HFF-Myc (cell line): ENCODE data around the gene TEN1.
A peak's percentile ranks its signal among the peaks of the same experiment; 100 is the strongest.

Experiments
- DNase-seq: peaks from one replicate; pipeline ENCODE4 v3.0.0-alpha.2; 2011; ENCODE audit warnings: low read depth; ENCODE audit errors: extremely low read depth
- H3K4me3 ChIP-seq: replicated peaks from 2 replicates; pipeline ENCODE4 v1.5.1; 2011; ENCODE audit warnings: low read depth, mild to moderate bottlenecking, control low read depth, low read length
- TF ChIP-seq, protein P1 (sequence below): IDR thresholded peaks from 2 replicates; pipeline ENCODE4 v1.5.1; 2012; ENCODE audit warnings: mild to moderate bottlenecking, low read depth, low read length, control low read depth; ENCODE audit errors: missing control alignments

The TEN1 gene, protein sequence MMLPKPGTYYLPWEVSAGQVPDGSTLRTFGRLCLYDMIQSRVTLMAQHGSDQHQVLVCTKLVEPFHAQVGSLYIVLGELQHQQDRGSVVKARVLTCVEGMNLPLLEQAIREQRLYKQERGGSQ

DNA sequence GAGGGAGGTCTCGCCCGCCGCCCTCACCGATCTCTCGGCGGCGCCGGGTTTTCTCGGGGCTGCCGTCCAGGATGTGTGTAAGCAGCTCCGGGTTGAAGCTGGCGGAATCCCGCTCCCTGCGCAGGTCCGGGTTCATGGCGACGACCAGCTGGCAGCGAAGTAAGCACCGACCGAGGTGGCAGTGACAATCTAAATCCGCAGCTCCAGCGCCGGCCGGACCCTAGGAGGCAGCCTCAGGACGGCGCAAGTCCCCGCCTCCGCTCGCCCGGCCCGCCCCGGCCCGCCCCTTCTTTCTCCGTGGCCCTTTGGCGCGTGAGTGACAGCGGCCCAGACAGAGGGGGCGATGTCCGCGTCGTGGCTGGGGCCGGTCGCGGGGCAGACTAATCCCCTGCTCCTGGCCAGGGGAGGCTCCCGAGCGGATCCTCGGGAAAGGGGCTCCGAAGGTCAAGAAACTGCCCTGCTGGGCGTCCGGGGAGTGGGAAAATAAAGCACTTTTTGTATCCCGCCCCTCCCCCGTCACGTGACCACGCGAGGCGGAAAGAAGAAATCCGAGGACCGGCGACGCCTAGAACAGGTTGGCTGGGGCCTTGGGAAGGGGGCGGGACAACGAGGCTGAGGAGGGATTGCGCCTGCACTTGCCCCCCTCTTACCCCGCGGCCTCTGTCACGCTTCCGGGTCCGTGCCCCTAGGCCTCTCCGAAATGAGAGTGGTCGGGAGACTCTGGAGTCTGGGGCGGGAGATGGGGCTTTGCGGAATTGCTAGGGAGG is at the start of gene TEN1, which contains the start of gene ACOX1:
TSS of gene TEN1 (plus strand) at position 303 of the 767 bp plus-strand sequence. CDS start 6,953 bp downstream, outside the sequence.
TSS of gene ACOX1 (minus strand) at position 229 of the 767 bp plus-strand sequence. CDS start at position 136, 93 bp downstream.
- peak; percentile 89 for DNase-seq
- peak within 1 kb of the TSS; percentile 80 for H3K4me3 ChIP-seq
- TF ChIP-seq, protein P1, sequence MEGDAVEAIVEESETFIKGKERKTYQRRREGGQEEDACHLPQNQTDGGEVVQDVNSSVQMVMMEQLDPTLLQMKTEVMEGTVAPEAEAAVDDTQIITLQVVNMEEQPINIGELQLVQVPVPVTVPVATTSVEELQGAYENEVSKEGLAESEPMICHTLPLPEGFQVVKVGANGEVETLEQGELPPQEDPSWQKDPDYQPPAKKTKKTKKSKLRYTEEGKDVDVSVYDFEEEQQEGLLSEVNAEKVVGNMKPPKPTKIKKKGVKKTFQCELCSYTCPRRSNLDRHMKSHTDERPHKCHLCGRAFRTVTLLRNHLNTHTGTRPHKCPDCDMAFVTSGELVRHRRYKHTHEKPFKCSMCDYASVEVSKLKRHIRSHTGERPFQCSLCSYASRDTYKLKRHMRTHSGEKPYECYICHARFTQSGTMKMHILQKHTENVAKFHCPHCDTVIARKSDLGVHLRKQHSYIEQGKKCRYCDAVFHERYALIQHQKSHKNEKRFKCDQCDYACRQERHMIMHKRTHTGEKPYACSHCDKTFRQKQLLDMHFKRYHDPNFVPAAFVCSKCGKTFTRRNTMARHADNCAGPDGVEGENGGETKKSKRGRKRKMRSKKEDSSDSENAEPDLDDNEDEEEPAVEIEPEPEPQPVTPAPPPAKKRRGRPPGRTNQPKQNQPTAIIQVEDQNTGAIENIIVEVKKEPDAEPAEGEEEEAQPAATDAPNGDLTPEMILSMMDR, result no peak

DNA sequence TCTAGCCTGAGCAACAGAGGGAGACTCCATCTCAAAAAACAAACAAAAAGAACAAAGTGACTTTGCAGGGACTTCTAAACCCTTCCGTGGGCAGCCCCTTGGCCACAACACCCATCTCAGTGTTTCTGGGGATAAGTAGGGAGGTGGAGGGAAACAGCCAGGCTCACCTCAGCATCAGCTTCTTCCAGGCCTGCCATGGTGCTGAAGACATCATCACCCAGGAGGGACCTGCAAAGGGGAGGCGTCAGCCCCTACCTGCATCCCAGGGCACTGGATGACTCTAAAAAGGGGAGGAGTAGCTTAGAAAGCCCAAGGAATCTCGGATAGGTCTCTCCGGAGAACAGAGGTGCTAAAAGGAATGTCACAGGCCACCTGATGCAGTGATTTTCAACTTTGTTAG is 48.0 kb upstream of the TEN1 start:
- TF ChIP-seq, protein P1, result no peak
- H3K4me3 ChIP-seq, result no peak overlapping the region
- DNase-seq, result no peak

DNA sequence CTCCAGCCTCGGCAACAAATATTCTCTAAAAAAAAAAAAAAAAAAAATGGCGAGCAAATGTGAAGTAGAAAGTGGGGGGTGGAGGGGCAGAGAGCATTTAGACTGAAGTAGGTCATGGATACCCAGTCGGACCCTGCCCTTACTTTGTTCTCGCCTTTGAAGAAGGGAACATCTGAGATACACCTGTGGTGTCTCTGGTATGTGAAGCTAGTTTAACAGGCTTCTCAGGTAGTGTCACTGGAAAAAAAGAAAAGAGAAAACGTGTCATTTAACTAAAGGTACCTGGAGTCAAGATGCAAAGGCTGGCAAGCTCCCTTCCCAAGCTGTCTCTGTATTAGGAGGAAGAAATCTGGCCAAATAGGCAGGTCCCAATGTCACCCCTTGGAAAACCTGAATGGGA is 46.2 kb upstream of the TEN1 start:
- no peak overlapping the region for H3K4me3 ChIP-seq
- DNase-seq, result no peak
- TF ChIP-seq, protein P1, result no peak

DNA sequence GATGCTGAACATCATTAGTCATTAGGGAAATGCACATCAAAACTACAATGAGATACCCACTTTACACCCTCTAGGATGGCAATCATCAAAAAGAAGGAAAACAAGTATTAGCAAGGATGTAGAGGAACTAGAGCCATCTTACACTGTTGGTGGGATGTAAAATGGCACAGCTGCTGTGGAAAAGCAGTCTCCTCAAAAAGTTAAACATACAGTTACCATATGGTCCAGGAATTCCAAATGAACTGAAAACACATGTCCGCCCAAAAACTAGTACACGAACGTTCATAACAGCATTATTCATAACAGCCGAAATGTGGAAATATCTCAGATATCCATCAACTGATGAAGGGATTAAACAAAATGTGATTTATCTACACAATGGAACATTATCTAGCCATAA is 45.2 kb upstream of the TEN1 start:
- DNase-seq, result no peak
- TF ChIP-seq, protein P1, result no peak
- no peak overlapping the region for H3K4me3 ChIP-seq

DNA sequence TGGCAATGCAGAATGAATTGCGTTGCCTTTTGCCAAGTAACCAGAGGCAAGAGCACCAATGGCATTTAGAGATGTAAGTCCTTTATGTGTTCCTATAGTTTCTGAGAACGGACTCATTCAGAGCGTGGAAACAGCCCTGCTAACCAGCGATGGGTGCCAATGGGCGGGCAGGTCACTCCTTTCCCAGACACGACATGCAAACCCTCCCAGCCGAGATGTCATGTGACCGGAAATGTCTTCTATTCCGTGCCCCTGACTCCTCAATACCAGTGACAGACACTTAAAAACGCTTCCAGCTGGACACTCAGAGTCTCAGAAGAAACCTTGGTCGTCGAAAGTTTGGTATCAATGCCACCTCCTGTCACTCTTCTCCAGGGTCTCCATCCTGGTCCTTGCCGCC is 41.4 kb upstream of the TEN1 start:
- no peak overlapping the region for H3K4me3 ChIP-seq
- TF ChIP-seq, protein P1, result no peak

DNA sequence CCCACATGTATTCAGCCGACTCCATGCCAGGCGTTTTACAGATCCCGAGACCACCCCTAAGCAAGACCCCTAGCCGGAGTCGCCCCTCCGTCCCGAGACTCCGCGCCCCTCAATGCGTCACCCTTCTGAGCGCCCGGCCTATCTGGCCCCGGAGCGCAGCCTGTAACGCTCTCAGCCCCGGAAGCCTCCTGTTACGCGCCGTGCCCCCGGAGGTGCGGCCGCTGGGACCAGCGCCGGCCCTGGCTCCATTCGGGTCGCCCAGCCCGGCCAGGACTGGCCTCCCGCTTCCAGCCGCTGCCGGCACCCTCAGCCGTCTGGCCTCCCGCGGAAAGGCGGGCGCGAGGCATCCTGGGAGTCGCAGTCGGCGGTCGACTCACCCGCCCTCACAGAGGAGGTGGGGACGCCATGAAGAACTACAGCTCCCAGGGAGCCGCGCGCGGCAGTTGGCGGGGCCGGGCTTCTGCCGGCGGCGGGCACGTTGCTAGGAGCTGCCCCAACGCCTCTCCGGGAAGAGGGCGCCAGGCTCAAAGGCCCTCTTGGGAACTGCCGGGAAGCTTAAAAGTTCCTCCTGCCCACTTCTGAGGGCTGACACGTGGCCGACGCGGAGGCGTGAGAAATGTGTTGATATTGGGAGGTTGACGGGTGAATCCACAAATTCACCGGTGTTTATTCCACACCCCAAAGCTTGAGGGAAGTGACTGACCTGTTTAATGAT is 38.2 kb upstream of the TEN1 start, which contains the start of gene FBF1:
TSS of gene FBF1 (minus strand) at position 316 of the 715 bp plus-strand sequence. CDS start 2,893 bp downstream, outside the sequence.
- TF ChIP-seq, protein P1, result no peak
- H3K4me3 ChIP-seq, result peak within 1 kb of the TSS; percentile 88
- peak; percentile 58 for DNase-seq

More for the DNA sequence above, 41.4 kb upstream of the TEN1 start:
- no peak for DNase-seq
